C4-2B (cell line): ENCODE data around the gene MED12L.

Source experiments
- ZFX ChIP-seq: fragments of 450-650 bp; IDR thresholded peaks from 2 replicates; pipeline ENCODE4 v1.6.1; 2017
- TF ChIP-seq, protein P1 (sequence below): fragments of 450-650 bp; conservative IDR thresholded peaks from 2 replicates; pipeline ENCODE4 v1.5.1; 2017; ENCODE audit warnings: mild to moderate bottlenecking

GRCh38 chr3:151037746-151038477 lies 47.6 kb upstream of the MED12L start:
- TF ChIP-seq, protein P1, sequence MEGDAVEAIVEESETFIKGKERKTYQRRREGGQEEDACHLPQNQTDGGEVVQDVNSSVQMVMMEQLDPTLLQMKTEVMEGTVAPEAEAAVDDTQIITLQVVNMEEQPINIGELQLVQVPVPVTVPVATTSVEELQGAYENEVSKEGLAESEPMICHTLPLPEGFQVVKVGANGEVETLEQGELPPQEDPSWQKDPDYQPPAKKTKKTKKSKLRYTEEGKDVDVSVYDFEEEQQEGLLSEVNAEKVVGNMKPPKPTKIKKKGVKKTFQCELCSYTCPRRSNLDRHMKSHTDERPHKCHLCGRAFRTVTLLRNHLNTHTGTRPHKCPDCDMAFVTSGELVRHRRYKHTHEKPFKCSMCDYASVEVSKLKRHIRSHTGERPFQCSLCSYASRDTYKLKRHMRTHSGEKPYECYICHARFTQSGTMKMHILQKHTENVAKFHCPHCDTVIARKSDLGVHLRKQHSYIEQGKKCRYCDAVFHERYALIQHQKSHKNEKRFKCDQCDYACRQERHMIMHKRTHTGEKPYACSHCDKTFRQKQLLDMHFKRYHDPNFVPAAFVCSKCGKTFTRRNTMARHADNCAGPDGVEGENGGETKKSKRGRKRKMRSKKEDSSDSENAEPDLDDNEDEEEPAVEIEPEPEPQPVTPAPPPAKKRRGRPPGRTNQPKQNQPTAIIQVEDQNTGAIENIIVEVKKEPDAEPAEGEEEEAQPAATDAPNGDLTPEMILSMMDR: no peak
- TF ChIP-seq ZFX: no peak
